Caco-2 (cell line): ENCODE results near the gene WARS2. TPM values are rescaled to one million over a fixed set of nuclear protein-coding genes. Genes with fewer than 3 reads are reported as not detected.

Experiments
- BruUV-seq: library from RNA; stranded (reverse); fragments of 400-500 nt; replicated peaks from 2 replicates; lab custom pipeline; 2021; lab: Mats Ljungman, UMichigan
- CTCF ChIA-PET: fragments of 300-600 bp; sonication (Branson Sonifier 250); formaldehyde crosslinking; loops from one replicate; lab custom pipeline; 2022; ENCODE audit warnings: antibody characterized with exemption; lab: Charles Lee
- POLR2A ChIA-PET: fragments of 300-600 bp; sonication (Branson Sonifier 250); formaldehyde crosslinking; loops from one replicate; lab custom pipeline; 2022; ENCODE audit warnings: antibody characterized with exemption; lab: Charles Lee
- DNase-seq, 2 experiments: peaks; one replicate each; pipeline versions ENCODE4 v3.0.0 to v3.0.0-alpha.2; 2020 to 2022
- H3K27me3 ChIP-seq: replicated peaks from 2 replicates; pipeline ENCODE4 v1.6.0; 2011; ENCODE audit warnings: low read length; ENCODE audit not compliant: control insufficient read depth, insufficient read depth
- H3K36me3 ChIP-seq: 2 replicates; pipeline ENCODE4 v1.5.1; 2011; ENCODE audit warnings: low read length; ENCODE audit not compliant: control insufficient read depth, insufficient read depth
- H3K4me1 ChIP-seq: fragments of 250-450 bp; sonication (Bioruptor Pico); 2 replicates; pipeline ENCODE4 v1.5.1; 2020; ENCODE audit warnings: mild to moderate bottlenecking
- H3K4me3 ChIP-seq: 2 replicates; pipeline ENCODE4 v1.5.1; 2011; ENCODE audit warnings: low read depth, mild to moderate bottlenecking, control low read depth, low read length
- H3K9me3 ChIP-seq: fragments of 250-450 bp; sonication (Bioruptor Pico); 2 replicates; pipeline ENCODE4 v1.5.1; 2020; ENCODE audit warnings: mild to moderate bottlenecking, moderate library complexity
- H3K27ac Mint-ChIP-seq: one replicate; pipeline ENCODE4 v1.8.0; 2022; ENCODE audit warnings: mixed read lengths; ENCODE audit not compliant: unreplicated experiment
- H3K27me3 Mint-ChIP-seq: one replicate; pipeline ENCODE4 v1.8.0; 2022; ENCODE audit warnings: mixed read lengths; ENCODE audit not compliant: insufficient read depth, unreplicated experiment
- H3K36me3 Mint-ChIP-seq: one replicate; pipeline ENCODE4 v1.8.0; 2022; ENCODE audit warnings: mild to moderate bottlenecking, mixed read lengths; ENCODE audit not compliant: insufficient read depth, unreplicated experiment
- H3K4me1 Mint-ChIP-seq: one replicate; pipeline ENCODE4 v1.8.0; 2022; ENCODE audit warnings: low read depth, mixed read lengths; ENCODE audit not compliant: unreplicated experiment
- H3K4me3 Mint-ChIP-seq: one replicate; pipeline ENCODE4 v1.8.0; 2022; ENCODE audit warnings: mild to moderate bottlenecking, moderate library complexity, mixed read lengths; ENCODE audit not compliant: unreplicated experiment
- H3K9me3 Mint-ChIP-seq: one replicate; pipeline ENCODE4 v1.8.0; 2022; ENCODE audit warnings: mixed read lengths; ENCODE audit not compliant: unreplicated experiment
- intact Hi-C: fragments of 100-400 bp; cut with micrococcal nuclease; formaldehyde crosslinking; loops from one replicate; pipeline ENCODE4 v1.10.0; 2022; ENCODE audit not compliant: unreplicated experiment
- total RNA-seq: library from RNA; stranded (reverse); gene quantifications from 2 replicates; pipeline ENCODE4 v1.2.3, GENCODE V29; 2022
- TF ChIP-seq, protein P1 (sequence below), 2 experiments: fragments of 200-600 bp in 1 of 2; IDR thresholded peaks; 1 replicate in 1 of 2; 2 replicates in 1 of 2; pipeline versions ENCODE4 v1.5.1 to v1.8.0; 2011 to 2022; ENCODE audit warnings: antibody characterized with exemption in 1 of 2, control low read depth in 1 of 2, inconsistent platforms in 1 of 2, low read depth in 1 of 2, low read length in 1 of 2, mild to moderate bottlenecking in 1 of 2, moderate library complexity in 1 of 2; ENCODE audit not compliant: insufficient read depth in 1 of 2, severe bottlenecking in 1 of 2, unreplicated experiment in 1 of 2

WARS2 gene
- total RNA-seq, 1 experiment from 2014 or later: 11.9 TPM

DNA sequence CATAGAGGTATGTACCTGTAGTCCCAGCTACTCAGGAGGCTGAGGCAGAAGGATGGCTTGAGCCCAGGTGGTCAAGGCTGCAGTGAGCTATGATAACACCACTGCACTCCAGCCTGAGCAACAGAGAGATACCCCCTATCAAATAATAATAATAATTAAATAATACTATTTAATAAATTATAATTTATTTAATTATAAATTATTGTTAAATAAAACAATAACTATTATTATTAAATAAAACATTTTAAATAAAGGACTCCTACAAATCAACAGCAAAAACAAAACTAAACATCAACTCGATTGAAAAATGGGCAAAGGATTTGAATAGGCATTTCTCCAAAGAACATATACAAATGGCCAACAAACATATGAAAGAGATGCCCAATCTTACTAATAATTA is 86.5 kb downstream of the WARS2 start:
- Histone ChIP-seq H3K27me3 (no peaks in the 10 kb centered on the region), H3K4me3 (no peak overlapping the region), H3K36me3 (no peaks in the 10 kb centered on the region), H3K4me1 (no peaks in the 10 kb centered on the region), H3K9me3 (no peaks in the 10 kb centered on the region)
- ChIA-PET CTCF (no interaction called here), POLR2A (no interaction called here)
- DNase-seq: no peak
- BruUV-seq: no TSS peak
- Mint-ChIP-seq H3K9me3 (no peaks in the 10 kb centered on the region), H3K27me3 (no peaks in the 10 kb centered on the region), H3K4me3 (no peak overlapping the region), H3K27ac (no peak overlapping the region), H3K36me3 (no peaks in the 10 kb centered on the region), H3K4me1 (no peaks in the 10 kb centered on the region)
- intact Hi-C loops: no loop called here
- TF ChIP-seq, protein P1, sequence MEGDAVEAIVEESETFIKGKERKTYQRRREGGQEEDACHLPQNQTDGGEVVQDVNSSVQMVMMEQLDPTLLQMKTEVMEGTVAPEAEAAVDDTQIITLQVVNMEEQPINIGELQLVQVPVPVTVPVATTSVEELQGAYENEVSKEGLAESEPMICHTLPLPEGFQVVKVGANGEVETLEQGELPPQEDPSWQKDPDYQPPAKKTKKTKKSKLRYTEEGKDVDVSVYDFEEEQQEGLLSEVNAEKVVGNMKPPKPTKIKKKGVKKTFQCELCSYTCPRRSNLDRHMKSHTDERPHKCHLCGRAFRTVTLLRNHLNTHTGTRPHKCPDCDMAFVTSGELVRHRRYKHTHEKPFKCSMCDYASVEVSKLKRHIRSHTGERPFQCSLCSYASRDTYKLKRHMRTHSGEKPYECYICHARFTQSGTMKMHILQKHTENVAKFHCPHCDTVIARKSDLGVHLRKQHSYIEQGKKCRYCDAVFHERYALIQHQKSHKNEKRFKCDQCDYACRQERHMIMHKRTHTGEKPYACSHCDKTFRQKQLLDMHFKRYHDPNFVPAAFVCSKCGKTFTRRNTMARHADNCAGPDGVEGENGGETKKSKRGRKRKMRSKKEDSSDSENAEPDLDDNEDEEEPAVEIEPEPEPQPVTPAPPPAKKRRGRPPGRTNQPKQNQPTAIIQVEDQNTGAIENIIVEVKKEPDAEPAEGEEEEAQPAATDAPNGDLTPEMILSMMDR (IDR thresholded peaks at IDR 0.05; ENCODE audit: insufficient read depth in 1 of 2, low read depth in 1 of 2, low read length in 1 of 2, severe bottlenecking in 1 of 2, unreplicated experiment in 1 of 2): no peak

GRCh38 chr1:119052267-119052666 is 88.2 kb downstream of the WARS2 start:
- TF ChIP-seq, protein P1 (IDR thresholded peaks at IDR 0.05; ENCODE audit: insufficient read depth in 1 of 2, low read depth in 1 of 2, low read length in 1 of 2, severe bottlenecking in 1 of 2, unreplicated experiment in 1 of 2): no peak
- no peaks in the 10 kb centered on the region for H3K9me3 ChIP-seq
- Mint-ChIP-seq H3K27me3 (no peaks in the 10 kb centered on the region), H3K9me3 (no peaks in the 10 kb centered on the region), H3K4me3 (no peak overlapping the region), H3K36me3 (no peaks in the 10 kb centered on the region), H3K4me1 (no peaks in the 10 kb centered on the region), H3K27ac (no peak overlapping the region)
- no peak overlapping the region for H3K4me3 ChIP-seq
- BruUV-seq: no TSS peak
- H3K27me3 ChIP-seq: no peaks in the 10 kb centered on the region
- H3K36me3 ChIP-seq: no peaks in the 10 kb centered on the region
- ChIA-PET POLR2A (no interaction called here), CTCF (no interaction called here)
- no peak for DNase-seq
- intact Hi-C loops: no loop called here
- no peaks in the 10 kb centered on the region for H3K4me1 ChIP-seq

DNA sequence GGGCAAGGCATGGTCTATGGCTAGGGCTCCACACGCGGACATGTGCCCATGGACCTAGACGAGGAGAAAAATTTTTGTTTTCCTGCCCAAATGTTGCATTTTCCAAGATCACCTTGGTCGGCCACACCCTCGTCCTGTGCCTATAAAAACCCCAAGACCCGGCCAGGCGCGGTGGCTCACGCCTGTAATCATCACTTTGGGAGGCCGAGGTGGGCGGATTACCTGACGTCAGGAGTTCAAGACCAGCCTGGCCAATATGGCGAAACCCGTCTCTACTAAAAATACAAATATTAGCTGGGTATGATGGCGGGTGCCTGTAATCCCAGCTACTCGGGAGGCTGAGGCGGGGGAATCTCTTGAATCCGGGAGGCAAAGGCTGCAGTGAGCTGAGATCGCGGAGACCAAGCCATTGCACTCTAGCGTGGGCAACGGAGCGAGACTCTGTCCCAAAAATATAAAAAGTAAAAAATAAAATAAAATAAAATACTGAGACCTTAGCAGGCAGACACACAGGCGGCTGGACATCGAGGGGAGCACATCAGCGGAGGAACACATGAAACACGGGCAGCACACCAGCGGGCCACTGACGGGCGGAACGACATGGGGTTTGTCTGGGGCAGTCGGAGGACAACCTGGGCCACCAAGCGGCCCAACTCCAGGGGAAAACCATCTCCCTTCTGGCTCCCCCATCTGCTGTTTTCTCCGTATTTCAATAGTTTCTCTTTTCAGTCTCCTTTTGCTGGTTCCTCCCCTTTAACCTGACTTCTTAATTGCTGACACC is 91.6 kb downstream of the WARS2 start:
- Mint-ChIP-seq H3K4me1 (no peaks in the 10 kb centered on the region), H3K4me3 (no peak overlapping the region), H3K9me3 (no peaks in the 10 kb centered on the region), H3K27ac (no peak overlapping the region), H3K27me3 (no peaks in the 10 kb centered on the region), H3K36me3 (no peaks in the 10 kb centered on the region)
- intact Hi-C loops: no loop called here
- Histone ChIP-seq H3K4me1 (no peaks in the 10 kb centered on the region), H3K4me3 (no peak overlapping the region), H3K9me3 (no peaks in the 10 kb centered on the region), H3K27me3 (no peaks in the 10 kb centered on the region), H3K36me3 (no peaks in the 10 kb centered on the region)
- DNase-seq: no peak
- ChIA-PET POLR2A (no interaction called here), CTCF (no interaction called here)
- BruUV-seq: no TSS peak
- TF ChIP-seq, protein P1 (IDR thresholded peaks at IDR 0.05; ENCODE audit: insufficient read depth in 1 of 2, low read depth in 1 of 2, low read length in 1 of 2, severe bottlenecking in 1 of 2, unreplicated experiment in 1 of 2): no peak
